SK-N-SH treated with all-trans-retinoic acid at 6 μM for 48 hours (cell line): ENCODE measurements around the gene PGBD2.
"Not testable (repeated sequence)": the region's sequence is repeated elsewhere in the genome, so short reads cannot be mapped to it uniquely, and the experiment has no call there.

ENCODE experiments used
- ATAC-seq: fragments of 200-7000 bp; cut with Tn5 transposase; 3 replicates; pipeline ENCODE4 v1.9.1; 2020; ENCODE audit warnings: mild to moderate bottlenecking, moderate library complexity
- CSDC2 ChIP-seq: fragments of 250-450 bp; sonication (Bioruptor Pico); IDR thresholded peaks from 2 replicates; pipeline ENCODE4 v1.5.0; 2020; ENCODE audit warnings: mild to moderate bottlenecking, moderate library complexity
- ESRRG ChIP-seq: fragments of 250-450 bp; sonication (Bioruptor Pico); IDR thresholded peaks from 2 replicates; pipeline ENCODE4 v1.6.1; 2021; ENCODE audit warnings: mild to moderate bottlenecking
- GLIS3 ChIP-seq: fragments of 250-450 bp; sonication (Bioruptor Pico); IDR thresholded peaks from 2 replicates; pipeline ENCODE4 v1.5.0; 2020; ENCODE audit warnings: mild to moderate bottlenecking, moderate library complexity
- ISL1 ChIP-seq: fragments of 250-450 bp; sonication (Bioruptor Pico); IDR thresholded peaks from 2 replicates; pipeline ENCODE4 v2.1.2; 2022; ENCODE audit warnings: mild to moderate bottlenecking, moderate library complexity
- OSR1 ChIP-seq: fragments of 250-450 bp; sonication (Bioruptor Pico); IDR thresholded peaks from 2 replicates; pipeline ENCODE4 v1.8.0; 2022; ENCODE audit warnings: moderate library complexity, mild to moderate bottlenecking, inconsistent platforms
- POU6F1 ChIP-seq: fragments of 250-450 bp; sonication (Bioruptor Pico); IDR thresholded peaks from 2 replicates; pipeline ENCODE4 v1.8.0; 2021; ENCODE audit warnings: low read depth, mild to moderate bottlenecking, moderate library complexity, borderline replicate concordance
- PPARA ChIP-seq: fragments of 250-450 bp; sonication (Bioruptor Pico); IDR thresholded peaks from 2 replicates; pipeline ENCODE4 v1.5.0; 2020; ENCODE audit warnings: mild to moderate bottlenecking, borderline replicate concordance
- RARB ChIP-seq: fragments of 250-450 bp; sonication (Bioruptor Pico); IDR thresholded peaks from 2 replicates; pipeline ENCODE4 v1.8.0; 2021; ENCODE audit warnings: mild to moderate bottlenecking, moderate library complexity
- SNAI2 ChIP-seq: fragments of 250-450 bp; sonication (Bioruptor Pico); IDR thresholded peaks from 2 replicates; pipeline ENCODE4 v1.5.0; 2020; ENCODE audit warnings: mild to moderate bottlenecking, moderate library complexity
- TOX ChIP-seq: fragments of 250-450 bp; sonication (Bioruptor Pico); IDR thresholded peaks from 2 replicates; pipeline ENCODE4 v1.8.0; 2021; ENCODE audit warnings: mild to moderate bottlenecking, moderate library complexity, borderline replicate concordance
- ZC3H10 ChIP-seq: fragments of 250-450 bp; sonication (Bioruptor Pico); IDR thresholded peaks from 2 replicates; pipeline ENCODE4 v1.5.1; 2021; ENCODE audit warnings: mild to moderate bottlenecking, moderate library complexity
- ZFP3 ChIP-seq: fragments of 250-450 bp; sonication (Bioruptor Pico); IDR thresholded peaks from 2 replicates; pipeline ENCODE4 v1.5.0; 2020; ENCODE audit warnings: mild to moderate bottlenecking, moderate library complexity
- ZFP30 ChIP-seq: fragments of 450-650 bp; formaldehyde crosslinking; IDR thresholded peaks from 2 replicates; pipeline ENCODE4 v1.5.0; 2022; ENCODE audit warnings: mild to moderate bottlenecking, moderate library complexity
- ZNF70 ChIP-seq: fragments of 450-650 bp; formaldehyde crosslinking; IDR thresholded peaks from 2 replicates; pipeline ENCODE4 v1.5.0; 2020; ENCODE audit warnings: mild to moderate bottlenecking, moderate library complexity
- ZNF8 ChIP-seq: fragments of 450-650 bp; formaldehyde crosslinking; IDR thresholded peaks from 2 replicates; pipeline ENCODE4 v1.5.0; 2020; ENCODE audit warnings: mild to moderate bottlenecking, moderate library complexity

PGBD2 gene

GRCh38 chr1:248926401-248927182 is 20.6 kb downstream of the PGBD2 start:
- no peak for TF ChIP-seq ZNF70 (CRISPR knock-in tag)
- no peak; the same call in 1 of the 2 replicates for TF ChIP-seq TOX (CRISPR knock-in tag)
- TF ChIP-seq ZC3H10: no peak
- no peak for TF ChIP-seq PPARA (CRISPR knock-in tag)
- no peak for TF ChIP-seq SNAI2
- TF ChIP-seq ZNF8: no peak
- TF ChIP-seq RARB (CRISPR knock-in tag): no peak
- TF ChIP-seq ZFP3 (CRISPR knock-in tag): no peak
- no peak for TF ChIP-seq OSR1 (CRISPR knock-in tag)
- no peak for TF ChIP-seq POU6F1 (CRISPR knock-in tag)
- no peak for TF ChIP-seq ISL1 (CRISPR knock-in tag)
- no peak for TF ChIP-seq CSDC2 (CRISPR knock-in tag)
- no peak for TF ChIP-seq ESRRG (CRISPR knock-in tag)
- no peak for TF ChIP-seq ZFP30 (CRISPR knock-in tag)
- no peak for TF ChIP-seq GLIS3 (CRISPR knock-in tag)
- no peak for ATAC-seq

GRCh38 chr1:248927283-248927682 is 21.2 kb downstream of the PGBD2 start:
- ATAC-seq: not testable (repeated sequence)

- ATAC-seq: not testable (repeated sequence)
These were observed 22.1 kb downstream of the PGBD2 start for GRCh38 chr1:248928122-248928521.

GRCh38 chr1:248930037-248930436 is 24.0 kb downstream of the PGBD2 start:
- ATAC-seq: not testable (repeated sequence)

GRCh38 chr1:248938173-248938809 is 32.3 kb downstream of the PGBD2 start:
- not testable (repeated sequence) for ATAC-seq

GRCh38 chr1:248944134-248944999 is 38.3 kb downstream of the PGBD2 start:
- not testable (repeated sequence) for ATAC-seq

GRCh38 chr1:248945000-248945423 is 39.0 kb downstream of the PGBD2 start:
- not testable (repeated sequence) for ATAC-seq

GRCh38 chr1:248945453-248945852 is 39.4 kb downstream of the PGBD2 start:
- ATAC-seq: peak; percentile 64

- peak; percentile 66; the same call in 2 of the 3 replicates for ATAC-seq
These were observed 39.9 kb downstream of the PGBD2 start for GRCh38 chr1:248945856-248946416.
